GM23338 (cell line): ENCODE results near the gene NBEAL2. TPM values are rescaled to one million over a fixed set of nuclear protein-coding genes. Genes with fewer than 3 reads are reported as not detected.

ENCODE experiments used
- ATAC-seq: fragments of 200-7000 bp; cut with Tn5 transposase; 3 replicates; pipeline ENCODE4 v1.9.1; 2020
- DNase-seq: peaks from one replicate; pipeline ENCODE4 v3.0.0-alpha.2; 2015; ENCODE audit warnings: low spot score
- H2AFZ ChIP-seq: fragments of 200-600 bp; sonication (generic); 2 replicates; pipeline ENCODE4 v1.8.0; 2016; ENCODE audit warnings: antibody characterized with exemption, mild to moderate bottlenecking, moderate library complexity
- H3F3A ChIP-seq: fragments of 200-600 bp; sonication (generic); replicated peaks from 2 replicates; pipeline ENCODE4 v1.8.0; 2017; ENCODE audit warnings: antibody characterized with exemption, mixed run types, low read depth
- H3K27ac ChIP-seq: fragments of 200-600 bp; sonication (generic); 2 replicates; pipeline ENCODE4 v1.6.1; 2016; ENCODE audit warnings: low read depth
- H3K27me3 ChIP-seq: fragments of 200-600 bp; sonication (generic); 2 replicates; pipeline ENCODE4 v1.8.0; 2016; ENCODE audit warnings: mild to moderate bottlenecking, mixed run types, moderate library complexity; ENCODE audit not compliant: insufficient read depth
- H3K36me3 ChIP-seq: fragments of 200-600 bp; sonication (generic); 2 replicates; pipeline ENCODE4 v1.8.0; 2016; ENCODE audit warnings: mild to moderate bottlenecking; ENCODE audit not compliant: insufficient read depth
- H3K4me1 ChIP-seq: fragments of 200-600 bp; sonication (generic); 2 replicates; pipeline ENCODE4 v1.8.0; 2016; ENCODE audit warnings: mild to moderate bottlenecking, moderate library complexity; ENCODE audit not compliant: insufficient read depth
- H3K4me2 ChIP-seq: fragments of 200-600 bp; sonication (generic); 2 replicates; pipeline ENCODE4 v1.7.1; 2017; ENCODE audit warnings: mixed run types
- H3K4me3 ChIP-seq: fragments of 200-600 bp; sonication (generic); 2 replicates; pipeline ENCODE4 v1.6.1; 2016; ENCODE audit warnings: mixed run types
- H3K79me2 ChIP-seq: fragments of 200-600 bp; sonication (generic); replicated peaks from 2 replicates; pipeline ENCODE4 v1.8.0; 2017; ENCODE audit warnings: mild to moderate bottlenecking; ENCODE audit not compliant: insufficient read depth
- H3K9me2 ChIP-seq: fragments of 200-600 bp; sonication (generic); 2 replicates; pipeline ENCODE4 v1.8.0; 2017; ENCODE audit not compliant: insufficient read depth
- H4K20me1 ChIP-seq: fragments of 200-600 bp; sonication (generic); replicated peaks from 2 replicates; pipeline ENCODE4 v1.8.0; 2017; ENCODE audit warnings: mild to moderate bottlenecking; ENCODE audit not compliant: insufficient read depth
- H3K27ac Mint-ChIP-seq: 2 replicates; pipeline ENCODE4 v1.8.0; 2020; ENCODE audit warnings: inconsistent platforms, mild to moderate bottlenecking, moderate library complexity, mixed read lengths
- H3K27me3 Mint-ChIP-seq: 3 replicates; pipeline ENCODE4 v1.8.0; 2022; ENCODE audit warnings: low read depth, mild to moderate bottlenecking, moderate library complexity, mixed read lengths, inconsistent platforms; ENCODE audit not compliant: insufficient read depth, poor library complexity
- H3K36me3 Mint-ChIP-seq: 3 replicates; pipeline ENCODE4 v1.8.0; 2021; ENCODE audit warnings: low read depth, mild to moderate bottlenecking, inconsistent platforms, moderate library complexity, mixed read lengths
- H3K4me1 Mint-ChIP-seq: 3 replicates; pipeline ENCODE4 v1.8.0; 2020; ENCODE audit warnings: mild to moderate bottlenecking, inconsistent platforms, mixed read lengths
- H3K4me3 Mint-ChIP-seq: 3 replicates; pipeline ENCODE4 v1.8.0; 2021; ENCODE audit warnings: moderate library complexity, mild to moderate bottlenecking, inconsistent platforms, mixed read lengths
- H3K9me3 Mint-ChIP-seq: 3 replicates; pipeline ENCODE4 v1.8.0; 2020; ENCODE audit warnings: moderate library complexity, mild to moderate bottlenecking, inconsistent platforms, mixed read lengths
- EZH2 ChIP-seq: fragments of 200-600 bp; sonication (generic); IDR thresholded peaks from one replicate; pipeline ENCODE4 v1.8.0; 2017; ENCODE audit warnings: antibody characterized with exemption, mild to moderate bottlenecking, low read depth; ENCODE audit not compliant: unreplicated experiment
- EZH2phosphoT487 ChIP-seq: fragments of 200-600 bp; sonication (generic); IDR thresholded peaks from one replicate; pipeline ENCODE4 v1.8.1; 2018; ENCODE audit warnings: antibody characterized with exemption; ENCODE audit not compliant: unreplicated experiment
- NANOG ChIP-seq: IDR thresholded peaks from 2 replicates; pipeline ENCODE4 v1.6.1; 2016; ENCODE audit warnings: antibody characterized with exemption, borderline replicate concordance
- POLR2AphosphoS5 ChIP-seq: IDR thresholded peaks from 2 replicates; pipeline ENCODE4 v1.6.1; 2016; ENCODE audit warnings: antibody characterized with exemption, low read depth
- STAT1 ChIP-seq: IDR thresholded peaks from one replicate; pipeline ENCODE4 v1.6.1; 2016; ENCODE audit warnings: antibody characterized with exemption; ENCODE audit not compliant: unreplicated experiment
- ZNF114 ChIP-seq: fragments of 250-450 bp; sonication (Bioruptor Pico); IDR thresholded peaks from 2 replicates; pipeline ENCODE4 v1.5.0; 2020; ENCODE audit warnings: mild to moderate bottlenecking, moderate library complexity
- polyA plus RNA-seq: library from polyadenylated mRNA; unstranded; fragments of >200 nt; fragmentation: Nextera tagmentation; extraction: Ambion mirVana; gene quantifications from 2 replicates; pipeline ENCODE4 v1.2.1, GENCODE V29; 2016
- total RNA-seq: library from RNA; depleted of rRNA; stranded (reverse); fragments of >200 nt; shearing (Covaris generic); gene quantifications from 2 replicates; pipeline ENCODE4 v1.2.3, GENCODE V29; 2014
- TF ChIP-seq, protein P1 (sequence below): IDR thresholded peaks from 2 replicates; pipeline ENCODE4 v1.6.1; 2016; ENCODE audit warnings: antibody characterized with exemption
- TF ChIP-seq, protein P2 (sequence below): fragments of 250-450 bp; sonication (Bioruptor Pico); IDR thresholded peaks from 2 replicates; pipeline ENCODE4 v1.5.0; 2020; ENCODE audit warnings: mild to moderate bottlenecking, moderate library complexity

Gene NBEAL2
- total and polyA plus RNA-seq, 2 experiments from 2014 or later = 13.5 to 79.9 TPM

DNA sequence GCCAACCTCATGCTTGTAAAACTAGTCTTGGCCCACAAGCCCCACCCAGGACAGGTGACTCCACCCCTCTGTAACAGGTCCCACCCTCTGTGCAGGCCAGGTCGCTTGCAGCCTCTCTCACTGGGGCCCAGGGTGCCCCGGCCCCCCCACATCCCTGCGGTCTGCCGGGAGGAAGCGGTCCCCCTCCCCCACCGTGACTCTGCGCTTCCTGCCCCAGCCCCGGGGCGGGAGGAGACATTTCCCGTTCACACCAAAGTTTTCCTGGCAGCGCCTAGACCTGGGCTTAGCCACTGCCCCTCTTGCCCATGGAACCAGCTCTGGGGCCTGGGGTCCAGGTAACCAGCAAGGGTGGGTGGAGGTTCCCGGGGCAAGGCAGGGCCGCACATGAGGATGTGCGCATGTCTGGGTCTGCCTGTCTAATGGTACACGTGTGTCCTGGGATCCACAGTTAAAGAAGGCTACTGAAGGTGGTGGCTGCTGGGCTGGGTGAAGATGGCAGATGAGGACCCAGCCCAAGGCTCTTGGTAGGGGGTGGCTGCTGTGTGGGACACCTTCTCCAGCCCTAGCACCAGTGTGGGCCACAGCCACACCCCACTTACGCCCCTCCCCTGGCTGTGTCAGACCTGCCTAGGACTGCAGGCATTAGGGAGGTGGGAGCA lies 8.4 kb downstream of the NBEAL2 start:
- Histone ChIP-seq H2AFZ (no peak overlapping the region), H3K36me3 (no peaks in the 10 kb centered on the region), H3K4me1 (peaks cover 12% of the 10 kb centered on the region), H3K79me2 (0 out of 2 replicates have a peak, but pooled peaks cover 4% of the 10 kb centered on the region), H3K27ac (0 out of 2 replicates have a peak overlapping the region, but pooled peaks have one; percentile 39), H3F3A (0 out of 2 replicates have a peak, but pooled peaks cover 4% of the 10 kb centered on the region), H3K4me2 (peak overlapping the region; percentile 67), H4K20me1 (no peaks in the 10 kb centered on the region; the same call in 1 of the 2 replicates), H3K27me3 (no peaks in the 10 kb centered on the region), H3K9me2 (0 out of 2 replicates have a peak, but pooled peaks cover 4% of the 10 kb centered on the region), H3K4me3 (peak overlapping the region; percentile 28; the same call in 1 of the 2 replicates)
- peaks cover 10% of the 10 kb centered on the region for H3K27me3 Mint-ChIP-seq
- peaks cover 33% of the 10 kb centered on the region for H3K4me1 Mint-ChIP-seq
- peak overlapping the region; percentile 89; the same call in 1 of the 2 replicates for H3K27ac Mint-ChIP-seq
- peaks cover 6% of the 10 kb centered on the region; the same call in 1 of the 3 replicates for H3K36me3 Mint-ChIP-seq
- ATAC-seq (peak; percentile 89), DNase-seq (peak; percentile 77)
- no peak for TF ChIP-seq ZNF114 (CRISPR knock-in tag)
- TF ChIP-seq STAT1 = no peak
- no peak for TF ChIP-seq NANOG
- TF ChIP-seq EZH2 = no peak
- TF ChIP-seq EZH2phosphoT487 = no peak
- TF ChIP-seq, protein P1, sequence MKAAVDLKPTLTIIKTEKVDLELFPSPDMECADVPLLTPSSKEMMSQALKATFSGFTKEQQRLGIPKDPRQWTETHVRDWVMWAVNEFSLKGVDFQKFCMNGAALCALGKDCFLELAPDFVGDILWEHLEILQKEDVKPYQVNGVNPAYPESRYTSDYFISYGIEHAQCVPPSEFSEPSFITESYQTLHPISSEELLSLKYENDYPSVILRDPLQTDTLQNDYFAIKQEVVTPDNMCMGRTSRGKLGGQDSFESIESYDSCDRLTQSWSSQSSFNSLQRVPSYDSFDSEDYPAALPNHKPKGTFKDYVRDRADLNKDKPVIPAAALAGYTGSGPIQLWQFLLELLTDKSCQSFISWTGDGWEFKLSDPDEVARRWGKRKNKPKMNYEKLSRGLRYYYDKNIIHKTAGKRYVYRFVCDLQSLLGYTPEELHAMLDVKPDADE = 0 out of 2 replicates have a peak, but pooled peaks have one; percentile 44
- TF ChIP-seq POLR2AphosphoS5 = peak; percentile 31; the same call in 1 of the 2 replicates
- TF ChIP-seq, protein P2, sequence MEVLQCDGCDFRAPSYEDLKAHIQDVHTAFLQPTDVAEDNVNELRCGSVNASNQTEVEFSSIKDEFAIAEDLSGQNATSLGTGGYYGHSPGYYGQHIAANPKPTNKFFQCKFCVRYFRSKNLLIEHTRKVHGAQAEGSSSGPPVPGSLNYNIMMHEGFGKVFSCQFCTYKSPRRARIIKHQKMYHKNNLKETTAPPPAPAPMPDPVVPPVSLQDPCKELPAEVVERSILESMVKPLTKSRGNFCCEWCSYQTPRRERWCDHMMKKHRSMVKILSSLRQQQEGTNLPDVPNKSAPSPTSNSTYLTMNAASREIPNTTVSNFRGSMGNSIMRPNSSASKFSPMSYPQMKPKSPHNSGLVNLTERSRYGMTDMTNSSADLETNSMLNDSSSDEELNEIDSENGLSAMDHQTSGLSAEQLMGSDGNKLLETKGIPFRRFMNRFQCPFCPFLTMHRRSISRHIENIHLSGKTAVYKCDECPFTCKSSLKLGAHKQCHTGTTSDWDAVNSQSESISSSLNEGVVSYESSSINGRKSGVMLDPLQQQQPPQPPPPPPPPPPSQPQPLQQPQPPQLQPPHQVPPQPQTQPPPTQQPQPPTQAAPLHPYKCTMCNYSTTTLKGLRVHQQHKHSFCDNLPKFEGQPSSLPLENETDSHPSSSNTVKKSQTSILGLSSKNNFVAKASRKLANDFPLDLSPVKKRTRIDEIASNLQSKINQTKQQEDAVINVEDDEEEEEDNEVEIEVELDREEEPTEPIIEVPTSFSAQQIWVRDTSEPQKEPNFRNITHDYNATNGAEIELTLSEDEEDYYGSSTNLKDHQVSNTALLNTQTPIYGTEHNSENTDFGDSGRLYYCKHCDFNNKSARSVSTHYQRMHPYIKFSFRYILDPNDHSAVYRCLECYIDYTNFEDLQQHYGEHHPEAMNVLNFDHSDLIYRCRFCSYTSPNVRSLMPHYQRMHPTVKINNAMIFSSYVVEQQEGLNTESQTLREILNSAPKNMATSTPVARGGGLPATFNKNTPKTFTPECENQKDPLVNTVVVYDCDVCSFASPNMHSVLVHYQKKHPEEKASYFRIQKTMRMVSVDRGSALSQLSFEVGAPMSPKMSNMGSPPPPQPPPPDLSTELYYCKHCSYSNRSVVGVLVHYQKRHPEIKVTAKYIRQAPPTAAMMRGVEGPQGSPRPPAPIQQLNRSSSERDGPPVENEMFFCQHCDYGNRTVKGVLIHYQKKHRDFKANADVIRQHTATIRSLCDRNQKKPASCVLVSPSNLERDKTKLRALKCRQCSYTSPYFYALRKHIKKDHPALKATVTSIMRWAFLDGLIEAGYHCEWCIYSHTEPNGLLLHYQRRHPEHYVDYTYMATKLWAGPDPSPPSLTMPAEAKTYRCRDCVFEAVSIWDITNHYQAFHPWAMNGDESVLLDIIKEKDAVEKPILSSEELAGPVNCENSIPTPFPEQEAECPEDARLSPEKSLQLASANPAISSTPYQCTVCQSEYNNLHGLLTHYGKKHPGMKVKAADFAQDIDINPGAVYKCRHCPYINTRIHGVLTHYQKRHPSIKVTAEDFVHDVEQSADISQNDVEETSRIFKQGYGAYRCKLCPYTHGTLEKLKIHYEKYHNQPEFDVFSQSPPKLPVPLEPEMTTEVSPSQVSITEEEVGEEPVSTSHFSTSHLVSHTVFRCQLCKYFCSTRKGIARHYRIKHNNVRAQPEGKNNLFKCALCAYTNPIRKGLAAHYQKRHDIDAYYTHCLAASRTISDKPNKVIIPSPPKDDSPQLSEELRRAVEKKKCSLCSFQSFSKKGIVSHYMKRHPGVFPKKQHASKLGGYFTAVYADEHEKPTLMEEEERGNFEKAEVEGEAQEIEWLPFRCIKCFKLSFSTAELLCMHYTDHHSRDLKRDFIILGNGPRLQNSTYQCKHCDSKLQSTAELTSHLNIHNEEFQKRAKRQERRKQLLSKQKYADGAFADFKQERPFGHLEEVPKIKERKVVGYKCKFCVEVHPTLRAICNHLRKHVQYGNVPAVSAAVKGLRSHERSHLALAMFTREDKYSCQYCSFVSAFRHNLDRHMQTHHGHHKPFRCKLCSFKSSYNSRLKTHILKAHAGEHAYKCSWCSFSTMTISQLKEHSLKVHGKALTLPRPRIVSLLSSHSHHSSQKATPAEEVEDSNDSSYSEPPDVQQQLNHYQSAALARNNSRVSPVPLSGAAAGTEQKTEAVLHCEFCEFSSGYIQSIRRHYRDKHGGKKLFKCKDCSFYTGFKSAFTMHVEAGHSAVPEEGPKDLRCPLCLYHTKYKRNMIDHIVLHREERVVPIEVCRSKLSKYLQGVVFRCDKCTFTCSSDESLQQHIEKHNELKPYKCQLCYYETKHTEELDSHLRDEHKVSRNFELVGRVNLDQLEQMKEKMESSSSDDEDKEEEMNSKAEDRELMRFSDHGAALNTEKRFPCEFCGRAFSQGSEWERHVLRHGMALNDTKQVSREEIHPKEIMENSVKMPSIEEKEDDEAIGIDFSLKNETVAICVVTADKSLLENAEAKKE (CRISPR knock-in tag) = no peak
- H3K4me3 Mint-ChIP-seq = 0 out of 3 replicates have a peak overlapping the region, but pooled peaks have one; percentile 16
- no peaks in the 10 kb centered on the region; the same call in 2 of the 3 replicates for H3K9me3 Mint-ChIP-seq
